ENCODE data around the gene DDR2. TPM values are rescaled to one million over a fixed set of nuclear protein-coding genes. Genes with fewer than 3 reads are reported as not detected.
"Not testable (repeated sequence)": the region's sequence is repeated elsewhere in the genome, so short reads cannot be mapped to it uniquely, and the experiment has no call there.

Gene DDR2
- total RNA-seq, 1 donor from 2014 or later, result 3.9 TPM

GRCh38 chr1:162790303-162790984 lies 158.2 kb downstream of the DDR2 start, which contains the start of gene HSD17B7:
TSS of gene HSD17B7 (plus strand) at chr1:162790702. CDS start at chr1:162790801, 99 bp downstream.
- H3K27me3 Mint-ChIP-seq (ENCODE audit: low read depth), result not testable (repeated sequence)

GRCh38 chr1:162790985-162791357 lies 158.7 kb downstream of the DDR2 start:
- not testable (repeated sequence) for H3K9me3 Mint-ChIP-seq; H3K36me3 Mint-ChIP-seq (ENCODE audit: low read depth); H3K27me3 Mint-ChIP-seq (ENCODE audit: low read depth)
- peak; percentile 3 for DNase-seq (ENCODE audit: low read depth, low spot score)
- peak overlapping the region; percentile 96 for H3K27ac Mint-ChIP-seq (ENCODE audit: unreplicated experiment)
- H3K4me1 Mint-ChIP-seq, result peaks cover 26% of the 10 kb centered on the region
- peak overlapping the region; percentile 96 for H3K4me3 Mint-ChIP-seq

More at GRCh38 chr1:162790303-162790984, 158.2 kb downstream of the DDR2 start, which contains the start of gene HSD17B7:
- peak; percentile 51 for DNase-seq (ENCODE audit: low read depth, low spot score)
- H3K36me3 Mint-ChIP-seq (ENCODE audit: low read depth); H3K9me3 Mint-ChIP-seq: not testable (repeated sequence)
- Mint-ChIP-seq H3K4me1 (peaks cover 27% of the 10 kb centered on the region), H3K27ac (ENCODE audit: unreplicated experiment) (peak within 1 kb of the TSS; percentile 96), H3K4me3 (peak within 1 kb of the TSS; percentile 96)
- TF ChIP-seq CTCF (conservative IDR thresholded peaks at IDR 0.05), result peak; percentile 29

- H3K27me3 Mint-ChIP-seq (ENCODE audit: low read depth); H3K9me3 Mint-ChIP-seq; H3K27ac Mint-ChIP-seq (ENCODE audit: unreplicated experiment); H3K36me3 Mint-ChIP-seq (ENCODE audit: low read depth); DNase-seq (ENCODE audit: low read depth, low spot score): not testable (repeated sequence)
- Mint-ChIP-seq H3K4me1 (peaks cover 19% of the 10 kb centered on the region), H3K4me3 (peak overlapping the region; percentile 59)
Observed at GRCh38 chr1:162794284-162794683, 162.0 kb downstream of the DDR2 start.

- H3K4me3 Mint-ChIP-seq; H3K9me3 Mint-ChIP-seq; DNase-seq (ENCODE audit: low read depth, low spot score); H3K27ac Mint-ChIP-seq (ENCODE audit: unreplicated experiment); H3K27me3 Mint-ChIP-seq (ENCODE audit: low read depth): not testable (repeated sequence)
- H3K36me3 Mint-ChIP-seq (ENCODE audit: low read depth), result peaks cover 18% of the 10 kb centered on the region
- H3K4me1 Mint-ChIP-seq, result peaks cover 14% of the 10 kb centered on the region
Observed at GRCh38 chr1:162796617-162797279, 164.5 kb downstream of the DDR2 start.

GRCh38 chr1:162799995-162800830 lies 167.9 kb downstream of the DDR2 start:
- H3K27ac Mint-ChIP-seq (ENCODE audit: unreplicated experiment); H3K9me3 Mint-ChIP-seq; H3K4me3 Mint-ChIP-seq; DNase-seq (ENCODE audit: low read depth, low spot score); H3K27me3 Mint-ChIP-seq (ENCODE audit: low read depth); H3K4me1 Mint-ChIP-seq: not testable (repeated sequence)
- peak; percentile 68 for TF ChIP-seq CTCF (conservative IDR thresholded peaks at IDR 0.05)
- H3K36me3 Mint-ChIP-seq (ENCODE audit: low read depth), result peaks cover 17% of the 10 kb centered on the region

- not testable (repeated sequence) for H3K27me3 Mint-ChIP-seq (ENCODE audit: low read depth); H3K4me3 Mint-ChIP-seq; H3K27ac Mint-ChIP-seq (ENCODE audit: unreplicated experiment); H3K4me1 Mint-ChIP-seq; DNase-seq (ENCODE audit: low read depth, low spot score); H3K9me3 Mint-ChIP-seq
- peaks cover 42% of the 10 kb centered on the region for H3K36me3 Mint-ChIP-seq (ENCODE audit: low read depth)
Observed at GRCh38 chr1:162807503-162807902, 175.2 kb downstream of the DDR2 start.

- not testable (repeated sequence) for H3K27me3 Mint-ChIP-seq (ENCODE audit: low read depth)
- peaks cover 27% of the 10 kb centered on the region for H3K36me3 Mint-ChIP-seq (ENCODE audit: low read depth)
Observed at GRCh38 chr1:162812357-162812756, 180.1 kb downstream of the DDR2 start.

GRCh38 chr1:162818136-162818535 lies 185.9 kb downstream of the DDR2 start:
- peaks cover 12% of the 10 kb centered on the region for H3K4me1 Mint-ChIP-seq
- H3K9me3 Mint-ChIP-seq; H3K36me3 Mint-ChIP-seq (ENCODE audit: low read depth); DNase-seq (ENCODE audit: low read depth, low spot score); H3K4me3 Mint-ChIP-seq; H3K27ac Mint-ChIP-seq (ENCODE audit: unreplicated experiment): not testable (repeated sequence)
- peaks cover 16% of the 10 kb centered on the region for H3K27me3 Mint-ChIP-seq (ENCODE audit: low read depth)

More at GRCh38 chr1:162812357-162812756, 180.1 kb downstream of the DDR2 start:
- H3K27ac Mint-ChIP-seq (ENCODE audit: unreplicated experiment); H3K4me1 Mint-ChIP-seq; DNase-seq (ENCODE audit: low read depth, low spot score); H3K4me3 Mint-ChIP-seq; H3K9me3 Mint-ChIP-seq: not testable (repeated sequence)

- H3K36me3 Mint-ChIP-seq (ENCODE audit: low read depth); H3K27ac Mint-ChIP-seq (ENCODE audit: unreplicated experiment); H3K4me3 Mint-ChIP-seq; H3K9me3 Mint-ChIP-seq; DNase-seq (ENCODE audit: low read depth, low spot score): not testable (repeated sequence)
- Mint-ChIP-seq H3K4me1 (peaks cover 12% of the 10 kb centered on the region), H3K27me3 (ENCODE audit: low read depth) (peaks cover 21% of the 10 kb centered on the region)
Observed at GRCh38 chr1:162818666-162819065, 186.4 kb downstream of the DDR2 start.

All from neural crest cell (in vitro differentiated cells).